ENCODE measurements around the gene PPIF.

PPIF gene

GRCh38 chr10:79346388-79347225 lies 662 bp upstream of the PPIF start:
- DNase-seq (ENCODE audit: extremely low read depth, low read depth): no peak
- no peak; the same call in 1 of the 2 replicates for TF ChIP-seq CTCF (IDR thresholded peaks at IDR 0.05; ENCODE audit: low read depth, low read length)

DNA sequence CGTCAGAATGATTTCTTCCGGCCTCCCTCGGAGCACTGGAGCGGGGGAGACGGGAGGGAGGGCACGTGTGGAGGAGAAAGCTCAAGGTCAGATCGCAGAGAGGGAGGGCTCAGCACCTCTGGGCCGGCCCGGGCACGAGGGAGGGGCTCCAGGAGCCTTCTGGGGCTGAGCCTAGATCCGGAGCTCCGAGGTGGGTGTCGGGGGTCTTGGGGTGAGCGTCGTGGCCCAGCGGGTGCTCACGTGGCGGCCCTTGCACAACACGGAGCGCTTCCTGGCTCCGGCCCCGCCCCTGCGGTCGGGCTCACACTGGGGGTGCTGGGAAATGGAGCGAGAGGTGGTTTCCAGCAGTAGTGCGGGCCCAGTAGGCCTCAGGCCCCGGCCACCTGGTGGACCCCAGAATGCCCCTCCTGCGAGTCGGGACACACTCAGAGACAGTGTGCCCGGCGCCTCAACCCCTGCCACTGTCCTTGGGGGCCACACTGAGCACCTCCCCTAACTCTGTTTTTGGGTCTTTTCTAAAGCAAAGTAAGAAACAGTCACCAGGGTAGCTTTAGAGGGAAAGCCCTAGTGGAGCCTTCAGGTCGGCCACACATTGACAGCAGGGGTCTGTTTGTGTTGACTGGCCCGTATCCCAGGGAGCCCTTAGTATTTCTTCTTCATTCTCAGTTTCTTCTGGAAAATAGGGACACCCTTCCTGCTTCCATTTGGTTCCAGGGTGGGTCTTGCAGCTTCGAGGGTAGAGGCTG lies 798 bp downstream of the PPIF start:
- DNase-seq (ENCODE audit: extremely low read depth, low read depth): peak; percentile 37
- TF ChIP-seq CTCF (IDR thresholded peaks at IDR 0.05; ENCODE audit: low read depth, low read length): no peak

DNA sequence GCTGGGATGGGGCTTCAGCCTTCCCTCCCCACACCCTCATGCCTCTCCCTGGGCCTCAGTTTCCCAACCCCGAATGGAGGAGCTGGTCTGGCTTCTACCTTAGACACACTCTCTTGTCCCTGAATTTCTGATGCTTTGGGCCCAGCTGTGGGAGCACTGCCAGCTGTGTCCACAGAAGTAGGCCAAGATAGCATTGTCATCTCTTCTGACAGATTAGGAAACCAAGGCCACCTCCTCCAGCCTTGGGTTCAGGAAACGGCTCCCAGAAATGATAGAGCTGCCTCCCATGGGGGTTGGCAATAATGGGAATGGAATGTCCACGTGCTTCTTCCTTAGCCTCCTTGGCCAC lies 1.3 kb downstream of the PPIF start:
- no peak for DNase-seq (ENCODE audit: extremely low read depth, low read depth)
- no peak for TF ChIP-seq CTCF (IDR thresholded peaks at IDR 0.05; ENCODE audit: low read depth, low read length)

GRCh38 chr10:79349072-79349491 lies 1.8 kb downstream of the PPIF start:
- no peak for TF ChIP-seq CTCF (IDR thresholded peaks at IDR 0.05; ENCODE audit: low read depth, low read length)
- DNase-seq (ENCODE audit: extremely low read depth, low read depth): no peak

DNA sequence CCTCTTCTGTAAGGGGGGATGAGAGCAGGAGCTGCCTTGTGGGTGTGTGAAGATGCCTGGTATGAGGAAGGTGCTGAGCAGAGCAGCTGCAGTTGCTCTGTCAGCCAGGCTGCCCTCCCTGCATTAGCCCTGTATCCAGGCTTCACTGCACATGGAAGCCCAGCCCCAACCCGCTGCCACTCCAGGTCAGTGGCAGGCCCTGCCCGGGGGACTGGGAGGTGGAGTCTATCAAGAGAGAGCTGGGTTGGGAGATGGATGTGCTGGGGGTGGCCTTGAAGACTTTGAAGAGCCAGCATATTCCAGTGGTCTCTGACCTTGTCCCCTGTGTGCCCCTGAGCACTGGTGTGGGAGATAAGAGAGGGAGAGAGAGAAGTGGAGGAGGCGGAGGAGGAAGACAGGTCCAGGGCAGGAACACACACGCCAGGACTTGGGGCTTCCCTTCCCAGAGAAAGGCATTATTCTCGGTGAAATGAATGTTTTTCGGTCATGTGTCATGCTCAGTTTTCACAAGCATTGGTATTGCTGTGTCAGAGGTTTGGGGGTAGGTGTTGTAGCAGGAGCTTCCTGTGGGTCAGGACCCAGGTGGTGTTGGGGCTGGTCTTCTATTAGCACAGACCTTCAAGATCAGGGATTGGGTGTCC lies 2.6 kb downstream of the PPIF start:
- DNase-seq (ENCODE audit: extremely low read depth, low read depth): no peak
- no peak for TF ChIP-seq CTCF (IDR thresholded peaks at IDR 0.05; ENCODE audit: low read depth, low read length)

DNA sequence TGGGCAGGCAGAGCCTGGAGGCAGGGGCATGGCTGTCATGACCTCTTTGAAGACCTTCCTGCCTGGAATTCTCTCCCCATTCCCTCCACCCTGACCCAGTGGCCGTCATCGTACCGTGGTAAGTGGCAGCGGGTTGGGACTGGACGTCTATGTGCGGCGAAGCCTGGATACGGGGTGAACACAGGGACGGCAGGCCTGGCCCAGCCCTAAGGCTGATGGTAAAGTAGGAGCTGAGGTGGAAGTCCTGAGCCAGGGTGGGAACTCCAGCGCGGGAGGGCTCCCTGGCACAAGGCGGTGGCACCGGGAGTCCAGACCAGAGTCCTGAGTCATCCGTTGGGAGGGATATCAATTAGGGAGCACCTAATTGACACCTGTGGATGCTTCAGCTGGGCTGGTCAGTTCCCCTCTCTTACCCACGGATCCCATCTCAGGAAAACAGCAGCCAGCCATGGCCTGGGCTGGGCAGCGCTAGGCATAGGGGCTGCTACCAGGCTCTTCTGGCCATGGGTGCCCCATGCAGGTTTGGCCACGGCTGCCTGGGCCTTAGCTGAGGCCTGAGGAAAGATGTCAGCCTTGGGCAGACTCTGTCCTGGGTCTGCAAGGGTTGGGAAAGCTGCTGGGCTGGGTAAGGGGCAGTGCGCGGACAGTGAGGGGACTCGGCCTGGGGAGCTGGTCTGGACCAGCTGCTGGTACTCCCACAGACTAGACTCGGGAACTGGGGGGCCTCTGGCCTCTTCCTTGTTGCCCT lies 3.3 kb downstream of the PPIF start:
- no peak for TF ChIP-seq CTCF (IDR thresholded peaks at IDR 0.05; ENCODE audit: low read depth, low read length)

More for the DNA sequence above, 3.3 kb downstream of the PPIF start:
- no peak for DNase-seq (ENCODE audit: extremely low read depth, low read depth)
